GM23338 (cell line): ENCODE data around the gene USP46.

Experiments used
- CREB1 ChIP-seq: fragments of 250-450 bp; sonication (Bioruptor Pico); IDR thresholded peaks from 2 replicates; pipeline ENCODE4 v1.5.0; 2020; ENCODE audit warnings: low read depth, mild to moderate bottlenecking, moderate library complexity
- EZH2 ChIP-seq: fragments of 200-600 bp; sonication (generic); IDR thresholded peaks from one replicate; pipeline ENCODE4 v1.8.0; 2017; ENCODE audit warnings: antibody characterized with exemption, mild to moderate bottlenecking, low read depth; ENCODE audit not compliant: unreplicated experiment
- EZH2phosphoT487 ChIP-seq: fragments of 200-600 bp; sonication (generic); IDR thresholded peaks from one replicate; pipeline ENCODE4 v1.8.1; 2018; ENCODE audit warnings: antibody characterized with exemption; ENCODE audit not compliant: unreplicated experiment
- POLR2AphosphoS5 ChIP-seq: IDR thresholded peaks from 2 replicates; pipeline ENCODE4 v1.6.1; 2016; ENCODE audit warnings: antibody characterized with exemption, low read depth
- TF ChIP-seq, protein P1 (sequence below), 2 experiments: fragments of 200-600 bp in 1 of 2; sonication (generic) in 1 of 2; conservative IDR thresholded peaks; 2 replicates each; pipeline versions ENCODE4 v1.5.1 to v1.6.1; 2016 to 2017; ENCODE audit warnings: antibody characterized with exemption in 2 of 2, low read depth in 2 of 2, mild to moderate bottlenecking in 2 of 2, moderate library complexity in 1 of 2
- TF ChIP-seq, protein P2 (sequence below): IDR thresholded peaks from one replicate; pipeline ENCODE4 v1.6.1; 2018; ENCODE audit warnings: antibody characterized with exemption; ENCODE audit not compliant: unreplicated experiment

DNA sequence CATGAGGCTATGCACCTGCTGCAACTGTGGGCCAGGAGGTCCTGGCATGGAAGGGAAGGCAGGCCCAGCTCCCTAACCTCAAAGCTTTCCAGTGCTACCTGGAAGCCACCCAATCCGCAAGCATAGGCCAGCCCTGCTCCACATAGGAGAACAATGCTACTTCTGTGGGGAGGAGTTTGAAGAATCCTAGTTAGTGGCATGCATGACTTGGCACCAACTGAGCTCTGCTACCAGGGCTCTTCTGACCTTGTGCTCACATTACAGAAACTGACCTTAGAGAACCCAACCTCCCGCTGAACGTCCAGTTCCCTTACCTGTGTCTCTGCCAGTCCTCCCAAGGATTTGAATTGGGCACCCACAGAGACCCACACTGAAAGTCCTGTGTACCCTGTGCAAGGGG is 58.8 kb downstream of the USP46 start:
- TF ChIP-seq, protein P1, sequence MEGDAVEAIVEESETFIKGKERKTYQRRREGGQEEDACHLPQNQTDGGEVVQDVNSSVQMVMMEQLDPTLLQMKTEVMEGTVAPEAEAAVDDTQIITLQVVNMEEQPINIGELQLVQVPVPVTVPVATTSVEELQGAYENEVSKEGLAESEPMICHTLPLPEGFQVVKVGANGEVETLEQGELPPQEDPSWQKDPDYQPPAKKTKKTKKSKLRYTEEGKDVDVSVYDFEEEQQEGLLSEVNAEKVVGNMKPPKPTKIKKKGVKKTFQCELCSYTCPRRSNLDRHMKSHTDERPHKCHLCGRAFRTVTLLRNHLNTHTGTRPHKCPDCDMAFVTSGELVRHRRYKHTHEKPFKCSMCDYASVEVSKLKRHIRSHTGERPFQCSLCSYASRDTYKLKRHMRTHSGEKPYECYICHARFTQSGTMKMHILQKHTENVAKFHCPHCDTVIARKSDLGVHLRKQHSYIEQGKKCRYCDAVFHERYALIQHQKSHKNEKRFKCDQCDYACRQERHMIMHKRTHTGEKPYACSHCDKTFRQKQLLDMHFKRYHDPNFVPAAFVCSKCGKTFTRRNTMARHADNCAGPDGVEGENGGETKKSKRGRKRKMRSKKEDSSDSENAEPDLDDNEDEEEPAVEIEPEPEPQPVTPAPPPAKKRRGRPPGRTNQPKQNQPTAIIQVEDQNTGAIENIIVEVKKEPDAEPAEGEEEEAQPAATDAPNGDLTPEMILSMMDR (conservative IDR thresholded peaks at IDR 0.05; ENCODE audit: low read depth in 2 of 2): no peak
- no peak for TF ChIP-seq EZH2
- no peak for TF ChIP-seq EZH2phosphoT487
- TF ChIP-seq, protein P2, sequence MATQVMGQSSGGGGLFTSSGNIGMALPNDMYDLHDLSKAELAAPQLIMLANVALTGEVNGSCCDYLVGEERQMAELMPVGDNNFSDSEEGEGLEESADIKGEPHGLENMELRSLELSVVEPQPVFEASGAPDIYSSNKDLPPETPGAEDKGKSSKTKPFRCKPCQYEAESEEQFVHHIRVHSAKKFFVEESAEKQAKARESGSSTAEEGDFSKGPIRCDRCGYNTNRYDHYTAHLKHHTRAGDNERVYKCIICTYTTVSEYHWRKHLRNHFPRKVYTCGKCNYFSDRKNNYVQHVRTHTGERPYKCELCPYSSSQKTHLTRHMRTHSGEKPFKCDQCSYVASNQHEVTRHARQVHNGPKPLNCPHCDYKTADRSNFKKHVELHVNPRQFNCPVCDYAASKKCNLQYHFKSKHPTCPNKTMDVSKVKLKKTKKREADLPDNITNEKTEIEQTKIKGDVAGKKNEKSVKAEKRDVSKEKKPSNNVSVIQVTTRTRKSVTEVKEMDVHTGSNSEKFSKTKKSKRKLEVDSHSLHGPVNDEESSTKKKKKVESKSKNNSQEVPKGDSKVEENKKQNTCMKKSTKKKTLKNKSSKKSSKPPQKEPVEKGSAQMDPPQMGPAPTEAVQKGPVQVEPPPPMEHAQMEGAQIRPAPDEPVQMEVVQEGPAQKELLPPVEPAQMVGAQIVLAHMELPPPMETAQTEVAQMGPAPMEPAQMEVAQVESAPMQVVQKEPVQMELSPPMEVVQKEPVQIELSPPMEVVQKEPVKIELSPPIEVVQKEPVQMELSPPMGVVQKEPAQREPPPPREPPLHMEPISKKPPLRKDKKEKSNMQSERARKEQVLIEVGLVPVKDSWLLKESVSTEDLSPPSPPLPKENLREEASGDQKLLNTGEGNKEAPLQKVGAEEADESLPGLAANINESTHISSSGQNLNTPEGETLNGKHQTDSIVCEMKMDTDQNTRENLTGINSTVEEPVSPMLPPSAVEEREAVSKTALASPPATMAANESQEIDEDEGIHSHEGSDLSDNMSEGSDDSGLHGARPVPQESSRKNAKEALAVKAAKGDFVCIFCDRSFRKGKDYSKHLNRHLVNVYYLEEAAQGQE: no peak
- TF ChIP-seq CREB1 (CRISPR knock-in tag): no peak
- no peak for TF ChIP-seq POLR2AphosphoS5
